ENCODE data around the gene SLC6A3. TPM values are rescaled to one million over a fixed set of nuclear protein-coding genes. Genes with fewer than 3 reads are reported as not detected.
A peak's percentile ranks its signal among the peaks of the same experiment; 100 is the strongest.

The SLC6A3 gene
- total and polyA plus RNA-seq, 2 donors (not counting 1 experiment from before 2014, with no cell fraction given), result not detected

DNA sequence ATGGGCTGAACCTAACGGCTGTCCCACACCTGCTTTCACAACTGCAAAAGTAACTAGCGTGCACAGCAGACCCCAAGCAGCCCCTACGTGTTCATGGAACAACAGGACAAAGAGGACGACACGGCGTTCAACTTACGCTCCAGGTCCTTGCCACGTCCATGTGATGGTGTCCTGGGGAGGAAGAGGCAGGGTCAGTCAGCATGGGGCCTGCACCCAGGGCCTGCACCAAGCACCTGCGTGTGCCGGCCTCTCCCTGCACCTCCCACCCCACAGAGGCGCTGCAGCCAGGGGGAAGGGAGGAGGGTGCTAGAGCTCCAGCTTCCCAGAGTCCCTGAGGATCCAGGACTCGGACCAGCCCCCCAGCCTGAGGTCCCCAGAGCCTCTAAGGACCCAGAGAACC, 35.6 kb upstream of the SLC6A3 start:
- H3K4me3 ChIP-seq (replicated peaks in 1 of 4; ENCODE audit: control extremely low read depth in 1 of 4, insufficient read depth in 1 of 4, low read depth in 3 of 4, low read length in 4 of 4), result no peak overlapping the region
- H3K9me3 ChIP-seq (ENCODE audit: control insufficient read depth, insufficient read depth, low read depth, low read length), result no peaks in the 10 kb centered on the region
- H3K4me2 ChIP-seq (ENCODE audit: extremely low read depth, insufficient read depth, low read length), result no peak overlapping the region
- H4K20me1 ChIP-seq (ENCODE audit: control insufficient read depth, extremely low read depth, insufficient read depth, low read length), result no peaks in the 10 kb centered on the region
- TF ChIP-seq EZH2 (IDR thresholded peaks at IDR 0.05; ENCODE audit: low read length, missing control alignments), result no peak
- TF ChIP-seq, protein P1, sequence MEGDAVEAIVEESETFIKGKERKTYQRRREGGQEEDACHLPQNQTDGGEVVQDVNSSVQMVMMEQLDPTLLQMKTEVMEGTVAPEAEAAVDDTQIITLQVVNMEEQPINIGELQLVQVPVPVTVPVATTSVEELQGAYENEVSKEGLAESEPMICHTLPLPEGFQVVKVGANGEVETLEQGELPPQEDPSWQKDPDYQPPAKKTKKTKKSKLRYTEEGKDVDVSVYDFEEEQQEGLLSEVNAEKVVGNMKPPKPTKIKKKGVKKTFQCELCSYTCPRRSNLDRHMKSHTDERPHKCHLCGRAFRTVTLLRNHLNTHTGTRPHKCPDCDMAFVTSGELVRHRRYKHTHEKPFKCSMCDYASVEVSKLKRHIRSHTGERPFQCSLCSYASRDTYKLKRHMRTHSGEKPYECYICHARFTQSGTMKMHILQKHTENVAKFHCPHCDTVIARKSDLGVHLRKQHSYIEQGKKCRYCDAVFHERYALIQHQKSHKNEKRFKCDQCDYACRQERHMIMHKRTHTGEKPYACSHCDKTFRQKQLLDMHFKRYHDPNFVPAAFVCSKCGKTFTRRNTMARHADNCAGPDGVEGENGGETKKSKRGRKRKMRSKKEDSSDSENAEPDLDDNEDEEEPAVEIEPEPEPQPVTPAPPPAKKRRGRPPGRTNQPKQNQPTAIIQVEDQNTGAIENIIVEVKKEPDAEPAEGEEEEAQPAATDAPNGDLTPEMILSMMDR (conservative IDR thresholded peaks at IDR 0.05 in 1 of 2, IDR thresholded peaks at IDR 0.05 in 1 of 2; ENCODE audit: low read depth in 1 of 2, low read length in 2 of 2), result no peak
- no peaks in the 10 kb centered on the region for H3K79me2 ChIP-seq (ENCODE audit: control insufficient read depth, insufficient read depth, low read length)
- no peak overlapping the region for H3K27ac ChIP-seq (ENCODE audit: insufficient read depth, low read length)
- H3K27me3 ChIP-seq (ENCODE audit: control insufficient read depth, insufficient read depth, low read length), result no peaks in the 10 kb centered on the region
- no peak for DNase-seq (ENCODE audit: low read depth in 2 of 2)
- no peak overlapping the region for H3K9ac ChIP-seq (ENCODE audit: insufficient read depth, low read length)
- no peaks in the 10 kb centered on the region for H3K4me1 ChIP-seq (ENCODE audit: control insufficient read depth, extremely low read depth, insufficient read depth, low read length)
- peaks cover 23% of the 10 kb centered on the region for H3K36me3 ChIP-seq (ENCODE audit: control insufficient read depth, insufficient read depth, low read length)
- H2AFZ ChIP-seq (ENCODE audit: low read length), result no peak overlapping the region

DNA sequence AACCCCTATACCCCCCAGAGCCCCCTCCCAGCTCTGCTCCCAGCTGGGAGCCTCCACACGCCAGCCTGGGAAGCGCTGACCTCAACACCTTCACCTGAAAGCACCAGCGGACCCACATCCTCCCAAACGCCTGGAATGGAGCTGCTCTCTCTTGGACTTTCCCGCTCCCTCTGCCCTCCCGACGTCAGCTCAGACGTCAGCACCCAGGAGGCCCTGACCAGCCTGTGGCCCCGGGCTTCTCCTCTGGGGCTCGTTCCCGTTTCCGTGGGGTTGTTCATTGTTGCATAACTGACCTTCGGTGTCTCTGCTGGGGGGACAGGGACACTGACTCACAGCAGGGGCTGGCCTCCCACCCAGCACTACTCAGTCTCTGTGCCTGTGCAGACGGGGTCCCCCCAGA, 35.0 kb upstream of the SLC6A3 start:
- Histone ChIP-seq H3K4me2 (ENCODE audit: extremely low read depth, insufficient read depth, low read length) (no peak overlapping the region), H3K36me3 (ENCODE audit: control insufficient read depth, insufficient read depth, low read length) (peaks cover 21% of the 10 kb centered on the region), H3K27ac (ENCODE audit: insufficient read depth, low read length) (no peak overlapping the region), H3K9me3 (ENCODE audit: control insufficient read depth, insufficient read depth, low read depth, low read length) (no peaks in the 10 kb centered on the region), H3K79me2 (ENCODE audit: control insufficient read depth, insufficient read depth, low read length) (no peaks in the 10 kb centered on the region), H3K4me3 (replicated peaks in 1 of 4; ENCODE audit: control extremely low read depth in 1 of 4, insufficient read depth in 1 of 4, low read depth in 3 of 4, low read length in 4 of 4) (no peak overlapping the region), H4K20me1 (ENCODE audit: control insufficient read depth, extremely low read depth, insufficient read depth, low read length) (no peaks in the 10 kb centered on the region), H2AFZ (ENCODE audit: low read length) (no peak overlapping the region), H3K4me1 (ENCODE audit: control insufficient read depth, extremely low read depth, insufficient read depth, low read length) (no peaks in the 10 kb centered on the region), H3K9ac (ENCODE audit: insufficient read depth, low read length) (no peak overlapping the region), H3K27me3 (ENCODE audit: control insufficient read depth, insufficient read depth, low read length) (no peaks in the 10 kb centered on the region)
- DNase-seq (ENCODE audit: low read depth in 2 of 2), result peak in 1 of 2 donors; percentile 11
- TF ChIP-seq EZH2 (IDR thresholded peaks at IDR 0.05; ENCODE audit: low read length, missing control alignments), result no peak
- TF ChIP-seq, protein P1 (conservative IDR thresholded peaks at IDR 0.05 in 1 of 2, IDR thresholded peaks at IDR 0.05 in 1 of 2; ENCODE audit: low read depth in 1 of 2, low read length in 2 of 2), result no peak

DNA sequence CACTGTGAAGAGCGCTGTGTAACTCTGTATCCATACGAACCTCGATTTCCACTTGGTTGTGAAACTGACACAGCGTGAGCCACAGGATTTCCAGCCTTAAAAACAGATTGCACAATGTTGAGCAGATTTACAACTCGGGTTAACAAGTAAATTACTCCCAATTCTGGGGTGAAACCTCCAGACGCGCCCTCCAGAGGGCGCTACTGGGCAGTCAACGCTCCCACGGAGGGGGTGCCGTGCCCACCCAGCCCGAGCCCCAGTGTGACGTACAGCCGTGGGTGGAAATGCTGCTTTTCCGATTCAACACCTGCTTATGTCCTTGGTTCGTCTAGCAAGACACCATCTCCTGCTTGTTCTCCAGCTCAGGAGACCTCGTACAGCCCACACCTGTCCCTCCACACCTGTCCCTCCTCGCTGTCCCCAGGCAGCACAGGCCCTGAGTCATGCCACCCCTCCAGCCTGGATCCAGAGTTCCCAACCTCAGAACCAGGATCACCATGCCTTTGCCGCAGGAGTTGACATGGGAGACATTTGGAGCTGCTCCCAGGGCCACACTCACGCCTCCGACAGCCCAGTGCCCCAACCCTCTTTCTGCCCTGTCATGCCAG, 34.4 kb upstream of the SLC6A3 start:
- H4K20me1 ChIP-seq (ENCODE audit: control insufficient read depth, extremely low read depth, insufficient read depth, low read length), result no peaks in the 10 kb centered on the region
- no peaks in the 10 kb centered on the region for H3K4me1 ChIP-seq (ENCODE audit: control insufficient read depth, extremely low read depth, insufficient read depth, low read length)
- no peak overlapping the region for H3K27ac ChIP-seq (ENCODE audit: insufficient read depth, low read length)
- no peaks in the 10 kb centered on the region for H3K79me2 ChIP-seq (ENCODE audit: control insufficient read depth, insufficient read depth, low read length)
- H3K27me3 ChIP-seq (ENCODE audit: control insufficient read depth, insufficient read depth, low read length), result no peaks in the 10 kb centered on the region
- TF ChIP-seq, protein P1 (conservative IDR thresholded peaks at IDR 0.05 in 1 of 2, IDR thresholded peaks at IDR 0.05 in 1 of 2; ENCODE audit: low read depth in 1 of 2, low read length in 2 of 2), result peak; percentile 65 to 68
- no peak for TF ChIP-seq EZH2 (IDR thresholded peaks at IDR 0.05; ENCODE audit: low read length, missing control alignments)
- DNase-seq (ENCODE audit: low read depth in 2 of 2), result peak in 1 of 2 donors; percentile 81
- no peak overlapping the region for H2AFZ ChIP-seq (ENCODE audit: low read length)
- peaks cover 26% of the 10 kb centered on the region for H3K36me3 ChIP-seq (ENCODE audit: control insufficient read depth, insufficient read depth, low read length)
- H3K9me3 ChIP-seq (ENCODE audit: control insufficient read depth, insufficient read depth, low read depth, low read length), result no peaks in the 10 kb centered on the region
- no peak overlapping the region for H3K4me3 ChIP-seq (replicated peaks in 1 of 4; ENCODE audit: control extremely low read depth in 1 of 4, insufficient read depth in 1 of 4, low read depth in 3 of 4, low read length in 4 of 4)
- no peak overlapping the region for H3K4me2 ChIP-seq (ENCODE audit: extremely low read depth, insufficient read depth, low read length)
- no peak overlapping the region for H3K9ac ChIP-seq (ENCODE audit: insufficient read depth, low read length)

Data from fibroblast of lung (primary cell).